GM12878 (cell line): Measurements from ENCODE around the gene HOXA10. TPM values are rescaled to one million over a fixed set of nuclear protein-coding genes. Genes with fewer than 3 reads are reported as not detected.

ENCODE experiments used
- ATAC-seq: fragments of 200-7000 bp; cut with Tn5 transposase; 3 replicates; pipeline ENCODE4 v1.9.1; 2020; ENCODE audit warnings: mild to moderate bottlenecking, moderate library complexity
- BruUV-seq: library from RNA; stranded (reverse); fragments of 400-500 nt; replicated peaks from 2 replicates; lab custom pipeline; 2021; lab: Mats Ljungman, UMichigan
- CTCF ChIA-PET: fragments of 300-600 bp; sonication (Branson Sonifier 250); formaldehyde crosslinking; extraction: SDS; loops from one replicate; lab custom pipeline; 2021; ENCODE audit warnings: inconsistent platforms; lab: Yijun Ruan, JAX
- POLR2A ChIA-PET: fragments of 350-600 bp; formaldehyde crosslinking; extraction: SDS; loops from one replicate; lab custom pipeline; 2021; ENCODE audit warnings: inconsistent platforms; lab: Charles Lee
- RAD21 ChIA-PET: fragments of 300-600 bp; sonication (Branson Sonifier 250); formaldehyde crosslinking; loops from one replicate; lab custom pipeline; 2023; ENCODE audit warnings: antibody characterized with exemption; ENCODE audit not compliant: unreplicated experiment; lab: Charles Lee
- SMC1A ChIA-PET: fragments of 300-600 bp; sonication (Branson Sonifier 250); formaldehyde crosslinking; loops from one replicate; lab custom pipeline; 2023; ENCODE audit not compliant: unreplicated experiment, uncharacterized antibody; lab: Charles Lee
- DNase-seq: peaks from one replicate; pipeline ENCODE4 v3.0.0-alpha.2; 2011; ENCODE audit warnings: low read depth, low spot score
- FAIRE-seq: peaks from 3 replicates; lab custom pipeline; 2011; peaks lifted over from hg19 to GRCh38; lab: Jason Lieb, UNC
- H2AFZ ChIP-seq: 2 replicates; pipeline ENCODE4 v1.6.0; 2011; ENCODE audit warnings: low read depth, low read length, control low read depth; ENCODE audit not compliant: control insufficient read depth
- H3K27ac ChIP-seq: 2 replicates; pipeline ENCODE4 v1.5.1; 2011; ENCODE audit warnings: control low read depth; ENCODE audit not compliant: control insufficient read depth, insufficient read depth
- H3K27me3 ChIP-seq, 2 experiments: replicated peaks in 1 of 2; 2 replicates each; pipeline versions ENCODE4 v1.6.0 to v1.6.1; 2011; ENCODE audit warnings: low read length in 1 of 2; ENCODE audit not compliant: control insufficient read depth in 2 of 2, insufficient read depth in 2 of 2
- H3K36me3 ChIP-seq, 2 experiments: 2 replicates each; pipeline ENCODE4 v1.5.1; 2011; ENCODE audit warnings: low read length in 1 of 2; ENCODE audit not compliant: control insufficient read depth in 2 of 2, insufficient read depth in 2 of 2
- H3K4me1 ChIP-seq: 2 replicates; pipeline ENCODE4 v1.6.1; 2011; ENCODE audit warnings: mild to moderate bottlenecking, low read length, moderate library complexity, mixed read lengths; ENCODE audit not compliant: control insufficient read depth, insufficient read depth
- H3K4me2 ChIP-seq: 2 replicates; pipeline ENCODE4 v1.6.0; 2011; ENCODE audit warnings: control low read depth; ENCODE audit not compliant: control insufficient read depth, insufficient read depth
- H3K4me3 ChIP-seq: fragments of 200-600 bp; sonication (generic); 2 replicates; pipeline ENCODE4 v1.5.1; 2016
- H3K79me2 ChIP-seq: 2 replicates; pipeline ENCODE4 v1.6.0; 2011; ENCODE audit warnings: low read length; ENCODE audit not compliant: control insufficient read depth, insufficient read depth
- H3K9ac ChIP-seq: 2 replicates; pipeline ENCODE4 v1.8.0; 2011; ENCODE audit warnings: low read length, control low read depth, mixed read lengths; ENCODE audit not compliant: control insufficient read depth, insufficient read depth
- H3K9me3 ChIP-seq: replicated peaks from 3 replicates; pipeline ENCODE4 v1.5.1; 2011; ENCODE audit warnings: mild to moderate bottlenecking, low read length; ENCODE audit not compliant: control insufficient read depth, insufficient read depth
- H4K20me1 ChIP-seq: 2 replicates; pipeline ENCODE4 v1.6.0; 2011; ENCODE audit not compliant: control insufficient read depth, insufficient read depth
- DPF2 ChIP-seq: fragments of 450-650 bp; IDR thresholded peaks from 2 replicates; pipeline ENCODE4 v1.6.1; 2017; ENCODE audit warnings: mild to moderate bottlenecking
- EGR1 ChIP-seq, 2 experiments: IDR thresholded peaks; 1 replicate in 1 of 2; 2 replicates in 1 of 2; pipeline ENCODE4 v1.6.1; 2011 to 2012; ENCODE audit warnings: low read depth in 2 of 2, low read length in 2 of 2, borderline replicate concordance in 1 of 2, mild to moderate bottlenecking in 1 of 2, moderate library complexity in 1 of 2
- FOXK2 ChIP-seq: fragments of 450-650 bp; IDR thresholded peaks from 2 replicates; pipeline ENCODE4 v1.6.1; 2017; ENCODE audit warnings: mild to moderate bottlenecking, moderate library complexity
- KDM1A ChIP-seq: fragments of 200-600 bp; sonication (generic); IDR thresholded peaks from 2 replicates; pipeline ENCODE4 v1.6.1; 2016; ENCODE audit warnings: borderline replicate concordance
- MXI1 ChIP-seq: fragments of 150-350 bp; IDR thresholded peaks from 2 replicates; pipeline ENCODE4 v1.6.1; 2011; ENCODE audit warnings: low read depth, mild to moderate bottlenecking, inconsistent platforms, low read length, improper control_type of control experiment
- PKNOX1 ChIP-seq: fragments of 450-650 bp; IDR thresholded peaks from 2 replicates; pipeline ENCODE4 v1.6.1; 2016; ENCODE audit warnings: mild to moderate bottlenecking
- POU2F2 ChIP-seq: IDR thresholded peaks from 3 replicates; pipeline ENCODE4 v1.6.1; 2011; ENCODE audit warnings: low read depth, mild to moderate bottlenecking, low read length, borderline replicate concordance
- SUZ12 ChIP-seq: fragments of 200-600 bp; sonication (generic); IDR thresholded peaks from one replicate; pipeline ENCODE4 v1.6.1; 2018; ENCODE audit warnings: antibody characterized with exemption, mild to moderate bottlenecking; ENCODE audit not compliant: unreplicated experiment
- ZNF24 ChIP-seq: fragments of 450-650 bp; IDR thresholded peaks from 2 replicates; pipeline ENCODE4 v1.6.1; 2017; ENCODE audit warnings: antibody characterized with exemption, mild to moderate bottlenecking
- WGBS: methylation state at CpG from one replicate; pipeline ENCODE4 v1.1.6; 2016; ENCODE audit warnings: low lambda C conversion rate; ENCODE audit not compliant: insufficient replicate concordance, insufficient coverage; ENCODE audit errors: missing lambda C conversion rate; 5-methylcytosine and 5-hydroxymethylcytosine counted together
- in situ Hi-C: fragments of 300-500 bp; cut with MboI; formaldehyde crosslinking; loops from 9 replicates; pipeline ENCODE4 v1.14.3; 2018; ENCODE audit warnings: mixed read lengths
- intact Hi-C: fragments of 100-400 bp; cut with micrococcal nuclease; formaldehyde crosslinking; loops from one replicate; pipeline ENCODE4 v1.14.2; 2022; ENCODE audit not compliant: unreplicated experiment
- polyA plus RNA-seq, 11 experiments: library from polyadenylated mRNA; depleted of rRNA in 4 of 11; unstranded in 6 of 11; stranded (reverse) in 5 of 11; fragments of >200 nt; fragmentation: Nextera tagmentation in 4 of 11; fragmentation: Illumina TruSeq in 1 of 11; extraction: Ambion mirVana in 4 of 11; extraction: Trizol in 1 of 11; gene quantifications; 1 replicate in 1 of 11; 2 replicates in 10 of 11; pipeline versions ENCODE4 v1.2.1 to v1.2.3, GENCODE V29; 2011 to 2016; ENCODE audit warnings: inconsistent platforms in 2 of 11, missing spikeins in 2 of 11, low read depth in 1 of 11
- total RNA-seq, 4 experiments: library from RNA; depleted of rRNA in 3 of 4; stranded (reverse); fragments of >200 nt in 3 of 4; fragmentation: Illumina TruSeq in 1 of 4; extraction: Trizol in 1 of 4; gene quantifications; 2 replicates each; pipeline versions ENCODE4 v1.2.1 to v1.2.3, GENCODE V29; 2013 to 2021

The HOXA10 gene
- total and polyA plus RNA-seq, 10 of the 15 experiments (the other 5 are each of a cell fraction or from before 2014, with no cell fraction given), result not detected

GRCh38 chr7:27171637-27172314 is 2.3 kb downstream of the HOXA10 start:
- BruUV-seq, result no TSS peak
- Histone ChIP-seq H3K9me3 (no peaks in the 10 kb centered on the region; the same call in 2 of the 3 replicates), H3K36me3 (no peaks in the 10 kb centered on the region; a peak in 1 of 4 replicates), H3K27ac (no peak overlapping the region), H3K27me3 (peaks cover 26 to 33% of the 10 kb centered on the region in 2 experiments), H3K4me2 (no peak overlapping the region), H2AFZ (no peak overlapping the region), H4K20me1 (no peaks in the 10 kb centered on the region), H3K9ac (no peak overlapping the region), H3K4me3 (no peak overlapping the region), H3K4me1 (no peaks in the 10 kb centered on the region), H3K79me2 (no peaks in the 10 kb centered on the region)
- POLR2A ChIA-PET, result no interaction called here
- RAD21 ChIA-PET, result no interaction called here
- FAIRE-seq (no peak), DNase-seq (no peak), ATAC-seq (peak; percentile 48; the same call in 2 of the 3 replicates)
- CTCF ChIA-PET, result no interaction called here
- WGBS, result 21% methylated on average over 30 of the region's 30 CpGs
- SMC1A ChIA-PET, result no interaction called here
- in situ Hi-C loops (loop anchor here (25.0 kb wide), 1 partner anchor 1084 kb away; no protein-coding TSS in a partner anchor), intact Hi-C loops (no loop called here)
- no peak for TF ChIP-seq ZNF24
- TF ChIP-seq MXI1, result no peak
- no peak for TF ChIP-seq PKNOX1
- TF ChIP-seq FOXK2, result no peak
- TF ChIP-seq SUZ12, result no peak
- TF ChIP-seq POU2F2, result no peak
- no peak for TF ChIP-seq DPF2
- no peak for TF ChIP-seq KDM1A
- TF ChIP-seq EGR1 (IDR thresholded peaks at IDR 0.05; ENCODE audit: borderline replicate concordance in 1 of 2, low read depth in 2 of 2, low read length in 2 of 2), result no peak
